ENCODE data around the gene ZNFX1. TPM values are rescaled to one million over a fixed set of nuclear protein-coding genes. Genes with fewer than 3 reads are reported as not detected.

Gene ZNFX1
- total RNA-seq, 2 donors from 2014 or later, result 8.1 to 8.9 TPM

DNA sequence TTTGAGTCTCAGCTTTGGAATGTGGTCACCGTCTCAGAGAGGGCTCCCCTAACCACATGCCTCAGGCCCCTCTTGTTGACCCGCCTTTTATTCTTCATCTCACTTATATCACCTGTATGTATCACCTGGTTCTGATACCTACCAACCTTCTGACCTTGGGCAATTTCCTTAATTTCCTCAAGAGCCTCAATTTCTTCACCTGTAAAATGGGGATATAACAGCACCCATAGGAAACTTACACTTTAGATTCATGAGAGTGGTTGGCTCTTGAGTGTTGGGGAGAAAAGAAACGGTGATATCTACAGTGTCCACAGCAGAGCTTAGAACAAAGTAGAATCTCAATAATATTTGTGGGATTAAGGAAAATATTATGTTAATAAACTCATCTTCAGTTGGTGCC is 62.6 kb downstream of the ZNFX1 start:
- Histone ChIP-seq H3K27ac (ENCODE audit: low read depth, low read length) (no peak overlapping the region), H3K4me3 (ENCODE audit: low read length) (no peak overlapping the region), H3K36me3 (ENCODE audit: control insufficient read depth, insufficient read depth, low read length) (no peaks in the 10 kb centered on the region), H3K9ac (ENCODE audit: extremely low read depth, low read length, poor library complexity, severe bottlenecking) (no peak overlapping the region), H3K9me3 (ENCODE audit: control insufficient read depth, low read length) (peaks cover 4% of the 10 kb centered on the region), H3K27me3 (ENCODE audit: control insufficient read depth, insufficient read depth, low read length, poor library complexity, severe bottlenecking) (no peaks in the 10 kb centered on the region), H3K4me1 (ENCODE audit: control insufficient read depth, insufficient read depth, low read length) (no peaks in the 10 kb centered on the region)
- Mint-ChIP-seq H3K27me3 (ENCODE audit: insufficient read depth) (peaks cover 7% of the 10 kb centered on the region), H3K27ac (no peak overlapping the region), H3K36me3 (ENCODE audit: low read depth) (peaks cover 2% of the 10 kb centered on the region), H3K4me3 (no peak overlapping the region), H3K9me3 (peaks cover 5% of the 10 kb centered on the region), H3K4me1 (peaks cover 10% of the 10 kb centered on the region)
- 87 to 100% methylated on average over 3 of the region's 3 CpGs for WGBS, 2 experiments (ENCODE audit: insufficient coverage in 1 of 2, insufficient read length in 1 of 2)
- no peak for DNase-seq
- no peak for TF ChIP-seq CTCF (conservative IDR thresholded peaks at IDR 0.05)

DNA sequence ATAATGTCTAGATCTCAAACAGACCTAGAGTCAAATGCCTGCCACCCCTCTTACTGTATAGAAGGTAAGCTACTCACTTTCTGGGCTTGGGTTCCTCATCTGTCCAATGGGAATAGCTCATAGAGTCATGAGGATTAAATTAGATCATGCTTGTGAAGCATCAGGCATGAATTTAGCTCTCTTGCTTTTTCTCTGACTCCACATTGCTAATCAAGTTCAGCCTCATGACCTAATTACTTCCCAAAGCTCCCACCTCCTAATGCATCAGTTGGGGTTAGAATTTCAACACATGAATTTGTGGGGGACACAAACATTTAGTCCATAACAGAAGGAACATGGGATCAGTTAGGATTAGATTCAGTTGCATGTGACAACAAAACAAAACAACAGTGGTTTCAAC is 63.3 kb downstream of the ZNFX1 start:
- no peak for DNase-seq
- Mint-ChIP-seq H3K27ac (no peak overlapping the region), H3K27me3 (ENCODE audit: insufficient read depth) (peaks cover 7% of the 10 kb centered on the region), H3K4me1 (peaks cover 6% of the 10 kb centered on the region), H3K36me3 (ENCODE audit: low read depth) (peaks cover 2% of the 10 kb centered on the region), H3K4me3 (no peak overlapping the region), H3K9me3 (peaks cover 8% of the 10 kb centered on the region)
- Histone ChIP-seq H3K9me3 (ENCODE audit: control insufficient read depth, low read length) (peaks cover 7% of the 10 kb centered on the region), H3K9ac (ENCODE audit: extremely low read depth, low read length, poor library complexity, severe bottlenecking) (no peak overlapping the region), H3K4me3 (ENCODE audit: low read length) (no peak overlapping the region), H3K27me3 (ENCODE audit: control insufficient read depth, insufficient read depth, low read length, poor library complexity, severe bottlenecking) (no peaks in the 10 kb centered on the region), H3K27ac (ENCODE audit: low read depth, low read length) (no peak overlapping the region), H3K4me1 (ENCODE audit: control insufficient read depth, insufficient read depth, low read length) (no peaks in the 10 kb centered on the region), H3K36me3 (ENCODE audit: control insufficient read depth, insufficient read depth, low read length) (no peaks in the 10 kb centered on the region)
- no peak for TF ChIP-seq CTCF (conservative IDR thresholded peaks at IDR 0.05)

DNA sequence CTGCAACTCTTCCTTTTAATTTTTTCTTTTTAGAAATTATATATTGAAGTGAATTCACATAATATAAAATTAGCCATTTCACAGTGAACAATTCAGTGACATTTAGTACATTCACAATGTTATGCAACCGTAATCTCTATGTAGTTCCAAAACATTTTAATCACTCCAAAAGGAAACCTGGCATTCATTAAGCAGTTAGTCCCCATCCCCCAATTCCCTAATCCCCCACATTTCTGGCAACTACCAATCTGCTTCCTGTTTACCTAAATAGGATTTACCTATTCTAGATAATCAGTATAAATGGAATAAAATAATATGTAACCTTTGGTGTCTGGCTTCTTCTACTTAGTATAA is 67.1 kb downstream of the ZNFX1 start:
- no peak for TF ChIP-seq CTCF (conservative IDR thresholded peaks at IDR 0.05)
- H3K9ac ChIP-seq (ENCODE audit: extremely low read depth, low read length, poor library complexity, severe bottlenecking), result no peak overlapping the region
- H3K36me3 ChIP-seq (ENCODE audit: control insufficient read depth, insufficient read depth, low read length), result no peaks in the 10 kb centered on the region
- WGBS, 2 experiments (ENCODE audit: insufficient coverage in 1 of 2, insufficient read length in 1 of 2), result 88 to 100% methylated on average over 1 of the region's 1 CpG
- DNase-seq, result no peak
- H3K4me3 ChIP-seq (ENCODE audit: low read length), result no peak overlapping the region
- no peaks in the 10 kb centered on the region for H3K4me1 Mint-ChIP-seq
- no peak overlapping the region for H3K27ac ChIP-seq (ENCODE audit: low read depth, low read length)
- H3K4me3 Mint-ChIP-seq, result no peak overlapping the region
- H3K27ac Mint-ChIP-seq, result no peak overlapping the region
- H3K4me1 ChIP-seq (ENCODE audit: control insufficient read depth, insufficient read depth, low read length), result no peaks in the 10 kb centered on the region
- peaks cover 10% of the 10 kb centered on the region for H3K9me3 Mint-ChIP-seq
- peaks cover 7% of the 10 kb centered on the region for H3K9me3 ChIP-seq (ENCODE audit: control insufficient read depth, low read length)
- H3K27me3 Mint-ChIP-seq (ENCODE audit: insufficient read depth), result peaks cover 7% of the 10 kb centered on the region
- H3K36me3 Mint-ChIP-seq (ENCODE audit: low read depth), result no peaks in the 10 kb centered on the region
- no peaks in the 10 kb centered on the region for H3K27me3 ChIP-seq (ENCODE audit: control insufficient read depth, insufficient read depth, low read length, poor library complexity, severe bottlenecking)

Measured in endodermal cell (in vitro differentiated cells).